Retinal pigment epithelial cell (primary cell): Measurements from ENCODE around the gene ATP1B1.
A peak's percentile ranks its signal among the peaks of the same experiment; 100 is the strongest.

Experiments used
- DNase-seq: peaks from one replicate; pipeline ENCODE4 v3.0.0-alpha.2; 2010; ENCODE audit warnings: low read depth
- H3K4me3 ChIP-seq: 2 replicates; pipeline ENCODE4 v1.5.1; 2011; ENCODE audit warnings: mild to moderate bottlenecking, low read length, control low read depth, moderate library complexity
- TF ChIP-seq, protein P1 (sequence below): conservative IDR thresholded peaks from 2 replicates; pipeline ENCODE4 v1.5.1; 2011; ENCODE audit warnings: low read depth, low read length, control low read depth, inconsistent platforms

Gene ATP1B1

DNA sequence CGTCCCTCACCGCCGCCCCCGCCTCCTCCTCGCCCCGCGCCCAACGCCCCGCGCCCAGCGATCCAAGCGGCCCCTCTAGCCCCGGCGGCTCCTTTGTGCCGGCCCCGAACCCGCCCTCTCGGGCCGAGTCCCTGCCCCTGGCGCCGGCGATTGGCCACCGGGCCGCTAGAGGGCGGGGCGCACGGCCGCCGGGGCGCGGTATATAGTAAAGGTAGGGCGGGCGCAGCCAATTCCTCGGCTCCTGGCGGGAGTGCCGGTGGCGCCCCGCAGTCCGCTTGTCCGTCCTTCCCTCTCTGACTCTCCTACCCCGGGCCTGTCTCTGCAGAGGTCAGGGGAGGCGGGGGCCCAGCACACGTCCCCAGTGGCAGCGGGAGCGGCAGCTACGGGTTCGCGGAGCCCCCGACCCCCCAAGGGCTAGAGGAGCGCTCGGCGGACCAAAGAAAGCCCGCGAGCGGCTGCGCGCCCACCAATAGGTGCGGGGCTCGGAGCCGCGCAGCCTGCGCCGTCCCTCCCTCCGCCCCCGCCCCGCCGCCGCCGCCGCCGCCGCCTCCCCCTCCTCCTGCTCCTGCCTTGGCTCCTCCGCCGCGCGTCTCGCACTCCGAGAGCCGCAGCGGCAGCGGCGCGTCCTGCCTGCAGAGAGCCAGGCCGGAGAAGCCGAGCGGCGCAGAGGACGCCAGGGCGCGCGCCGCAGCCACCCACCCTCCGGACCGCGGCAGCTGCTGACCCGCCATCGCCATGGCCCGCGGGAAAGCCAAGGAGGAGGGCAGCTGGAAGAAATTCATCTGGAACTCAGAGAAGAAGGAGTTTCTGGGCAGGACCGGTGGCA lies at the start of gene ATP1B1:
ATP1B1 (plus strand) TSS at position 596 of the 826 bp plus-strand sequence; CDS start at position 736, 140 bp downstream.
- DNase-seq: no peak
- TF ChIP-seq, protein P1, sequence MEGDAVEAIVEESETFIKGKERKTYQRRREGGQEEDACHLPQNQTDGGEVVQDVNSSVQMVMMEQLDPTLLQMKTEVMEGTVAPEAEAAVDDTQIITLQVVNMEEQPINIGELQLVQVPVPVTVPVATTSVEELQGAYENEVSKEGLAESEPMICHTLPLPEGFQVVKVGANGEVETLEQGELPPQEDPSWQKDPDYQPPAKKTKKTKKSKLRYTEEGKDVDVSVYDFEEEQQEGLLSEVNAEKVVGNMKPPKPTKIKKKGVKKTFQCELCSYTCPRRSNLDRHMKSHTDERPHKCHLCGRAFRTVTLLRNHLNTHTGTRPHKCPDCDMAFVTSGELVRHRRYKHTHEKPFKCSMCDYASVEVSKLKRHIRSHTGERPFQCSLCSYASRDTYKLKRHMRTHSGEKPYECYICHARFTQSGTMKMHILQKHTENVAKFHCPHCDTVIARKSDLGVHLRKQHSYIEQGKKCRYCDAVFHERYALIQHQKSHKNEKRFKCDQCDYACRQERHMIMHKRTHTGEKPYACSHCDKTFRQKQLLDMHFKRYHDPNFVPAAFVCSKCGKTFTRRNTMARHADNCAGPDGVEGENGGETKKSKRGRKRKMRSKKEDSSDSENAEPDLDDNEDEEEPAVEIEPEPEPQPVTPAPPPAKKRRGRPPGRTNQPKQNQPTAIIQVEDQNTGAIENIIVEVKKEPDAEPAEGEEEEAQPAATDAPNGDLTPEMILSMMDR: peak; percentile 34
- H3K4me3 ChIP-seq: peak within 1 kb of the TSS; percentile 100

DNA sequence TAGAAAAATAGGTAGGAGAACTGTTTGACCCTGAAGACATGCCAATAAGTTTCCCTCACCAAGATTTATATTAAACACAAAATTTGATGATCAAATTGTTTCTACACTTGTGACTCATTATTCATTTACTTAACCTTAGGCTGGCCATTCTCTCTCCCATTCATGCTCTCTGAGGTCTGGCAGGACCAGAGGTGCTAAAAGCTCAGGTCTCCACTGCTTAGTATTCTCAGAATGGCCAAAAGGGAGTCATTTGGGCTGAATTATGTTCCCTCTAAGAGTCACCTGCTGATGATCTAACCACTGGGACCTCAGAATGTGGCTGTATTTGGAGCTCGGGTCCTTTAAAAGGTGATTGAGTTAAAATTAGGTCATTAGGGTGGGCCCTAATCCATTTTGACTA lies 47.1 kb upstream of the ATP1B1 start:
- no peak for DNase-seq
- TF ChIP-seq, protein P1: no peak
- H3K4me3 ChIP-seq: no peak overlapping the region

DNA sequence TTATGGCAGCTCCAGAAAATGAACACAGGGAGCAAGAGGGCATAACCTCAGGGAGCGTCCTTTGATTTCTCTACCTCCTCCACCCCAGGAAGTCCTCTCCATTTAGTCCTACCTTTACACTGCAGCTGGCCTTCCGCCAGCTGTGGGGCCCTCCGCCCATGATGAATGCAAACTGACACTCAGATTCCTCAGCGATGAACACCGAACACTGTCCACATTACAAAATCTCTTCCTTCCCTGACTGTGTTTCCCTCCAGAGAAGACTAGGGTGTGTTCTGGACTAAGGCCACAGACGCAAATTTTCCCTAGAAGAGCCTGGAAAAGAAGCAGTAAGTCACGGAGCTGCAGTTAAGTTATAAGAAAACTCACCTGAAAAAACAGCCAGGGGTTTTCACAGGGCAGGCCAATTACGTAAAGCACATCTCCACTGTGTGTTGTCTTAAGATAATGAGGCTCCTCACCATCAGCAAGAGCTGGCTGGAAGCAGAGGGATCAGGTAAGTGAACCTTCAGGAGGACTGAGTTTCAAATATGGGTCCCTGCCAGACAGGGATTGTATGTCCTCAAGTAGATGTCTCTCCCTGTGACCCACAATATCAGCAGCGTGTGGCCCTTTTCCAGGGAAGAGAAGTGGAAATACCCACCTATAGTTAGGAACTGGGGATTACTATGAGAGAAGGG lies 46.3 kb upstream of the ATP1B1 start:
- TF ChIP-seq, protein P1: no peak

DNA sequence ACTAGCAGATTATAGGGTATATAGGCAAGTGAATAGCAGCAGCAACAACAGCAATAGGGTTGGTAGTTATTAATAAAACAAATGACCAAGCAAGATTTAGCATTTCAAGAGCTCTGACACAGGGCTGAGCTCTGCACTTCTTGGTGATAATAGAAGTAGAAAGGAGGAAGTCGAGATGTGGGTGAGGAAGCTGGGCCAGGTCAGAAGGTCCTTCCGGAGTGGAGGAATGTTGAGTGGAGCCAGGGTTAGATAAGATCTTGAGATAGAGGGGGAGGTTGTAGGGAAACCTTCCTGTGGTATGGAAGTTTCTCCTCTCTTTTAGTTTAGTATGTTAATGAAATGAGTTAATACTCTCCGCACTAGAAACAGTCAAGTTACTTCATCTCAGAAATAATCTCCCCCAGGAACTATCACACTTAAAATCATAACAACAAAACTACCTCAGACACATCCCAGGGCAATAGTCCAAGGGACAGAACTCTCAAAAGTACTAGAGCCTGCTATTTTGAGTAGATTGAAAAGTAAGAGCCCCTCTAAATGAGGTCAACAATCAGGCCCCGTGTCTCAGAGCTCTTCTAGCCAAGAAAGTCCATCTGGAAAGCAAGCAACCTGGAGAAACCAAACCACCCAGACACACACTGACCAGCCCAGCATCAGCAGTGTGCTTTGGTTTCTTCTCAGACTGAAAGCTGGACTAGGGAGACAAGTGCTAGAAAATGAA lies 45.4 kb upstream of the ATP1B1 start:
- TF ChIP-seq, protein P1: no peak
- no peak for DNase-seq
- H3K4me3 ChIP-seq: no peak overlapping the region

More for the DNA sequence above, 46.3 kb upstream of the ATP1B1 start:
- no peak for DNase-seq
- no peak overlapping the region for H3K4me3 ChIP-seq

DNA sequence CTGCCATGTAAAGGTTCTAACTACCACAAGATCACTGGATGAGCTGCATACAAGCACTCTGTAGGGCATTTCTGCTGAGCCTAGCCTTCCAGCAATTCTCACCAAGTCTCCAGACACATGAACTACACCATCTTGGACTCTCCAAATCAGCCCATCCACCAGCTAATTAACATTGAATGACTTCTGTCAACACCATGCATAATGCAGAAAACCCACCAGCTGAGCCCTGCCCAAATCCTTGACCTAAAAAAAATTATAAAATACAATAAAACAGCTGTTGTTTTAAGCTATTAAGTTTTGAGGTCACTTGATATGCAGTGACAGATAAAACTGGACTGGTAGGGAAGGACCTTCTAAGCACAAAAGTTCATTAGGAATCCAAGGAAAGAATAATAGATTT lies 44.3 kb upstream of the ATP1B1 start:
- H3K4me3 ChIP-seq: no peak overlapping the region
- DNase-seq: no peak
- TF ChIP-seq, protein P1: no peak

DNA sequence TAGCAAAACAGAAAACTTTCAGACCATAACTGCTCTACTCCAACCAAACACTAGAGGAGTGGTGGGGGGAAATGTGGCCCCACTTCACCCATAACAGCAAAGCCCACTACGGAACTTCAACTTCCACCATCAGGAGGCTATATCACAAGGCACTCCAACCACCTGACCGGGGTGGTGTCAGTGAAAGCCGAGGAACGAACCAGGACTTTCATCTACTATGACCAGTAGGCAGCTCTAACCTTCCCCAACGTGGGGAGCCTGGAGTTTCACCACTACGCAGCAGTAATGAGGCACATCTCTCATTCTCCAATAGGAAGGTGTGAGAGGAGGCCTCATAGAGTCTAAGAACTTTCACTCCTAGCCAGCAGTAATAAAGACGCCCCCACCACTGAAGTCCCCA lies 42.4 kb upstream of the ATP1B1 start:
- DNase-seq: no peak
- no peak overlapping the region for H3K4me3 ChIP-seq
- TF ChIP-seq, protein P1: no peak
